GM23338 (cell line): ENCODE data around the gene SKIC2. TPM values are rescaled to one million over a fixed set of nuclear protein-coding genes. Genes with fewer than 3 reads are reported as not detected.

Source experiments
- ATAC-seq: fragments of 200-7000 bp; cut with Tn5 transposase; 3 replicates; pipeline ENCODE4 v1.9.1; 2020
- DNase-seq: peaks from one replicate; pipeline ENCODE4 v3.0.0-alpha.2; 2015; ENCODE audit warnings: low spot score
- H2AFZ ChIP-seq: fragments of 200-600 bp; sonication (generic); 2 replicates; pipeline ENCODE4 v1.8.0; 2016; ENCODE audit warnings: antibody characterized with exemption, mild to moderate bottlenecking, moderate library complexity
- H3F3A ChIP-seq: fragments of 200-600 bp; sonication (generic); replicated peaks from 2 replicates; pipeline ENCODE4 v1.8.0; 2017; ENCODE audit warnings: antibody characterized with exemption, mixed run types, low read depth
- H3K27ac ChIP-seq: fragments of 200-600 bp; sonication (generic); 2 replicates; pipeline ENCODE4 v1.6.1; 2016; ENCODE audit warnings: low read depth
- H3K27me3 ChIP-seq: fragments of 200-600 bp; sonication (generic); 2 replicates; pipeline ENCODE4 v1.8.0; 2016; ENCODE audit warnings: mild to moderate bottlenecking, mixed run types, moderate library complexity; ENCODE audit not compliant: insufficient read depth
- H3K36me3 ChIP-seq: fragments of 200-600 bp; sonication (generic); 2 replicates; pipeline ENCODE4 v1.8.0; 2016; ENCODE audit warnings: mild to moderate bottlenecking; ENCODE audit not compliant: insufficient read depth
- H3K4me1 ChIP-seq: fragments of 200-600 bp; sonication (generic); 2 replicates; pipeline ENCODE4 v1.8.0; 2016; ENCODE audit warnings: mild to moderate bottlenecking, moderate library complexity; ENCODE audit not compliant: insufficient read depth
- H3K4me2 ChIP-seq: fragments of 200-600 bp; sonication (generic); 2 replicates; pipeline ENCODE4 v1.7.1; 2017; ENCODE audit warnings: mixed run types
- H3K4me3 ChIP-seq: fragments of 200-600 bp; sonication (generic); 2 replicates; pipeline ENCODE4 v1.6.1; 2016; ENCODE audit warnings: mixed run types
- H3K79me2 ChIP-seq: fragments of 200-600 bp; sonication (generic); replicated peaks from 2 replicates; pipeline ENCODE4 v1.8.0; 2017; ENCODE audit warnings: mild to moderate bottlenecking; ENCODE audit not compliant: insufficient read depth
- H3K9me2 ChIP-seq: fragments of 200-600 bp; sonication (generic); 2 replicates; pipeline ENCODE4 v1.8.0; 2017; ENCODE audit not compliant: insufficient read depth
- H4K20me1 ChIP-seq: fragments of 200-600 bp; sonication (generic); replicated peaks from 2 replicates; pipeline ENCODE4 v1.8.0; 2017; ENCODE audit warnings: mild to moderate bottlenecking; ENCODE audit not compliant: insufficient read depth
- H3K27ac Mint-ChIP-seq: 2 replicates; pipeline ENCODE4 v1.8.0; 2020; ENCODE audit warnings: inconsistent platforms, mild to moderate bottlenecking, moderate library complexity, mixed read lengths
- H3K27me3 Mint-ChIP-seq: 3 replicates; pipeline ENCODE4 v1.8.0; 2022; ENCODE audit warnings: low read depth, mild to moderate bottlenecking, moderate library complexity, mixed read lengths, inconsistent platforms; ENCODE audit not compliant: insufficient read depth, poor library complexity
- H3K36me3 Mint-ChIP-seq: 3 replicates; pipeline ENCODE4 v1.8.0; 2021; ENCODE audit warnings: low read depth, mild to moderate bottlenecking, inconsistent platforms, moderate library complexity, mixed read lengths
- H3K4me1 Mint-ChIP-seq: 3 replicates; pipeline ENCODE4 v1.8.0; 2020; ENCODE audit warnings: mild to moderate bottlenecking, inconsistent platforms, mixed read lengths
- H3K4me3 Mint-ChIP-seq: 3 replicates; pipeline ENCODE4 v1.8.0; 2021; ENCODE audit warnings: moderate library complexity, mild to moderate bottlenecking, inconsistent platforms, mixed read lengths
- H3K9me3 Mint-ChIP-seq: 3 replicates; pipeline ENCODE4 v1.8.0; 2020; ENCODE audit warnings: moderate library complexity, mild to moderate bottlenecking, inconsistent platforms, mixed read lengths
- CREB1 ChIP-seq: fragments of 250-450 bp; sonication (Bioruptor Pico); IDR thresholded peaks from 2 replicates; pipeline ENCODE4 v1.5.0; 2020; ENCODE audit warnings: low read depth, mild to moderate bottlenecking, moderate library complexity
- EZH2 ChIP-seq: fragments of 200-600 bp; sonication (generic); IDR thresholded peaks from one replicate; pipeline ENCODE4 v1.8.0; 2017; ENCODE audit warnings: antibody characterized with exemption, mild to moderate bottlenecking, low read depth; ENCODE audit not compliant: unreplicated experiment
- EZH2phosphoT487 ChIP-seq: fragments of 200-600 bp; sonication (generic); IDR thresholded peaks from one replicate; pipeline ENCODE4 v1.8.1; 2018; ENCODE audit warnings: antibody characterized with exemption; ENCODE audit not compliant: unreplicated experiment
- JUNB ChIP-seq: IDR thresholded peaks from one replicate; pipeline ENCODE4 v1.6.1; 2016; ENCODE audit warnings: antibody characterized with exemption; ENCODE audit not compliant: unreplicated experiment
- NANOG ChIP-seq: IDR thresholded peaks from 2 replicates; pipeline ENCODE4 v1.6.1; 2016; ENCODE audit warnings: antibody characterized with exemption, borderline replicate concordance
- POLR2AphosphoS5 ChIP-seq: IDR thresholded peaks from 2 replicates; pipeline ENCODE4 v1.6.1; 2016; ENCODE audit warnings: antibody characterized with exemption, low read depth
- STAT1 ChIP-seq: IDR thresholded peaks from one replicate; pipeline ENCODE4 v1.6.1; 2016; ENCODE audit warnings: antibody characterized with exemption; ENCODE audit not compliant: unreplicated experiment
- ZNF114 ChIP-seq: fragments of 250-450 bp; sonication (Bioruptor Pico); IDR thresholded peaks from 2 replicates; pipeline ENCODE4 v1.5.0; 2020; ENCODE audit warnings: mild to moderate bottlenecking, moderate library complexity
- ZNF331 ChIP-seq: fragments of 250-450 bp; sonication (Bioruptor Pico); IDR thresholded peaks from 2 replicates; pipeline ENCODE4 v1.5.0; 2020; ENCODE audit warnings: low read depth, mild to moderate bottlenecking, moderate library complexity
- polyA plus RNA-seq: library from polyadenylated mRNA; unstranded; fragments of >200 nt; fragmentation: Nextera tagmentation; extraction: Ambion mirVana; gene quantifications from 2 replicates; pipeline ENCODE4 v1.2.1, GENCODE V29; 2016
- total RNA-seq: library from RNA; depleted of rRNA; stranded (reverse); fragments of >200 nt; shearing (Covaris generic); gene quantifications from 2 replicates; pipeline ENCODE4 v1.2.3, GENCODE V29; 2014
- TF ChIP-seq, protein P1 (sequence below): IDR thresholded peaks from one replicate; pipeline ENCODE4 v1.6.1; 2018; ENCODE audit warnings: antibody characterized with exemption; ENCODE audit not compliant: unreplicated experiment
- TF ChIP-seq, protein P2 (sequence below): fragments of 250-450 bp; sonication (Bioruptor Pico); IDR thresholded peaks from 2 replicates; pipeline ENCODE4 v1.5.0; 2020; ENCODE audit warnings: mild to moderate bottlenecking, moderate library complexity
- TF ChIP-seq, protein P3 (sequence below), 2 experiments: fragments of 200-600 bp in 1 of 2; sonication (generic) in 1 of 2; conservative IDR thresholded peaks; 2 replicates each; pipeline versions ENCODE4 v1.5.1 to v1.6.1; 2016 to 2017; ENCODE audit warnings: antibody characterized with exemption in 2 of 2, low read depth in 2 of 2, mild to moderate bottlenecking in 2 of 2, moderate library complexity in 1 of 2
- TF ChIP-seq, protein P4 (sequence below): IDR thresholded peaks from 2 replicates; pipeline ENCODE4 v1.6.1; 2016; ENCODE audit warnings: antibody characterized with exemption

Gene SKIC2
- total and polyA plus RNA-seq, 2 experiments from 2014 or later = 21.6 to 47.2 TPM

DNA sequence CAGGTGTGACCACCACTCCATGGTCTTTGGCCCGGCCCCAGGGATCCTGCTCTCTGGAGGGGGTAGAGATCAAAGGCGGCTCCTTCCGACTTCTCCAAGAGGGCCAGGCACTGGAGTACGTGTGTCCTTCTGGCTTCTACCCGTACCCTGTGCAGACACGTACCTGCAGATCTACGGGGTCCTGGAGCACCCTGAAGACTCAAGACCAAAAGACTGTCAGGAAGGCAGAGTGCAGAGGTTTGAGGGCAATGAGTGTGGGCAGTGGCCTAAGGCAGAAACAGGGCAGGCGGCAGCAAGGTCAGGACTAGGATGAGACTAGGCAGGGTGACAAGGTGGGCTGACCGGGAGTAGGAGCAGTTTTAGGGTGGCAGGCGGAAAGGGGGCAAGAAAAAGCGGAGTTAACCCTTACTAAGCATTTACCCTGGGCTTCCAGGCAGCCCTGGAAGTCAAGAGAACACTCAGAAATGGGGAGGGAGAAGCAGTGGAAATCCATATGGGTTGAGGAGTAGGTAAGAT lies 12.5 kb upstream of the SKIC2 start:
- no peak overlapping the region for H2AFZ ChIP-seq
- H3K27me3 ChIP-seq = no peaks in the 10 kb centered on the region
- peaks cover 3% of the 10 kb centered on the region; the same call in 1 of the 3 replicates for H3K9me3 Mint-ChIP-seq
- no peaks in the 10 kb centered on the region for H3F3A ChIP-seq
- no peak overlapping the region for H3K4me3 ChIP-seq
- H3K27ac ChIP-seq = no peak overlapping the region
- no peak for TF ChIP-seq ZNF331 (CRISPR knock-in tag)
- no peak for TF ChIP-seq EZH2
- no peak for TF ChIP-seq EZH2phosphoT487
- TF ChIP-seq POLR2AphosphoS5 = no peak
- no peak for TF ChIP-seq CREB1 (CRISPR knock-in tag)
- no peak for TF ChIP-seq STAT1
- no peak for TF ChIP-seq NANOG
- TF ChIP-seq, protein P1, sequence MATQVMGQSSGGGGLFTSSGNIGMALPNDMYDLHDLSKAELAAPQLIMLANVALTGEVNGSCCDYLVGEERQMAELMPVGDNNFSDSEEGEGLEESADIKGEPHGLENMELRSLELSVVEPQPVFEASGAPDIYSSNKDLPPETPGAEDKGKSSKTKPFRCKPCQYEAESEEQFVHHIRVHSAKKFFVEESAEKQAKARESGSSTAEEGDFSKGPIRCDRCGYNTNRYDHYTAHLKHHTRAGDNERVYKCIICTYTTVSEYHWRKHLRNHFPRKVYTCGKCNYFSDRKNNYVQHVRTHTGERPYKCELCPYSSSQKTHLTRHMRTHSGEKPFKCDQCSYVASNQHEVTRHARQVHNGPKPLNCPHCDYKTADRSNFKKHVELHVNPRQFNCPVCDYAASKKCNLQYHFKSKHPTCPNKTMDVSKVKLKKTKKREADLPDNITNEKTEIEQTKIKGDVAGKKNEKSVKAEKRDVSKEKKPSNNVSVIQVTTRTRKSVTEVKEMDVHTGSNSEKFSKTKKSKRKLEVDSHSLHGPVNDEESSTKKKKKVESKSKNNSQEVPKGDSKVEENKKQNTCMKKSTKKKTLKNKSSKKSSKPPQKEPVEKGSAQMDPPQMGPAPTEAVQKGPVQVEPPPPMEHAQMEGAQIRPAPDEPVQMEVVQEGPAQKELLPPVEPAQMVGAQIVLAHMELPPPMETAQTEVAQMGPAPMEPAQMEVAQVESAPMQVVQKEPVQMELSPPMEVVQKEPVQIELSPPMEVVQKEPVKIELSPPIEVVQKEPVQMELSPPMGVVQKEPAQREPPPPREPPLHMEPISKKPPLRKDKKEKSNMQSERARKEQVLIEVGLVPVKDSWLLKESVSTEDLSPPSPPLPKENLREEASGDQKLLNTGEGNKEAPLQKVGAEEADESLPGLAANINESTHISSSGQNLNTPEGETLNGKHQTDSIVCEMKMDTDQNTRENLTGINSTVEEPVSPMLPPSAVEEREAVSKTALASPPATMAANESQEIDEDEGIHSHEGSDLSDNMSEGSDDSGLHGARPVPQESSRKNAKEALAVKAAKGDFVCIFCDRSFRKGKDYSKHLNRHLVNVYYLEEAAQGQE = no peak
- no peak for TF ChIP-seq JUNB
- TF ChIP-seq, protein P2, sequence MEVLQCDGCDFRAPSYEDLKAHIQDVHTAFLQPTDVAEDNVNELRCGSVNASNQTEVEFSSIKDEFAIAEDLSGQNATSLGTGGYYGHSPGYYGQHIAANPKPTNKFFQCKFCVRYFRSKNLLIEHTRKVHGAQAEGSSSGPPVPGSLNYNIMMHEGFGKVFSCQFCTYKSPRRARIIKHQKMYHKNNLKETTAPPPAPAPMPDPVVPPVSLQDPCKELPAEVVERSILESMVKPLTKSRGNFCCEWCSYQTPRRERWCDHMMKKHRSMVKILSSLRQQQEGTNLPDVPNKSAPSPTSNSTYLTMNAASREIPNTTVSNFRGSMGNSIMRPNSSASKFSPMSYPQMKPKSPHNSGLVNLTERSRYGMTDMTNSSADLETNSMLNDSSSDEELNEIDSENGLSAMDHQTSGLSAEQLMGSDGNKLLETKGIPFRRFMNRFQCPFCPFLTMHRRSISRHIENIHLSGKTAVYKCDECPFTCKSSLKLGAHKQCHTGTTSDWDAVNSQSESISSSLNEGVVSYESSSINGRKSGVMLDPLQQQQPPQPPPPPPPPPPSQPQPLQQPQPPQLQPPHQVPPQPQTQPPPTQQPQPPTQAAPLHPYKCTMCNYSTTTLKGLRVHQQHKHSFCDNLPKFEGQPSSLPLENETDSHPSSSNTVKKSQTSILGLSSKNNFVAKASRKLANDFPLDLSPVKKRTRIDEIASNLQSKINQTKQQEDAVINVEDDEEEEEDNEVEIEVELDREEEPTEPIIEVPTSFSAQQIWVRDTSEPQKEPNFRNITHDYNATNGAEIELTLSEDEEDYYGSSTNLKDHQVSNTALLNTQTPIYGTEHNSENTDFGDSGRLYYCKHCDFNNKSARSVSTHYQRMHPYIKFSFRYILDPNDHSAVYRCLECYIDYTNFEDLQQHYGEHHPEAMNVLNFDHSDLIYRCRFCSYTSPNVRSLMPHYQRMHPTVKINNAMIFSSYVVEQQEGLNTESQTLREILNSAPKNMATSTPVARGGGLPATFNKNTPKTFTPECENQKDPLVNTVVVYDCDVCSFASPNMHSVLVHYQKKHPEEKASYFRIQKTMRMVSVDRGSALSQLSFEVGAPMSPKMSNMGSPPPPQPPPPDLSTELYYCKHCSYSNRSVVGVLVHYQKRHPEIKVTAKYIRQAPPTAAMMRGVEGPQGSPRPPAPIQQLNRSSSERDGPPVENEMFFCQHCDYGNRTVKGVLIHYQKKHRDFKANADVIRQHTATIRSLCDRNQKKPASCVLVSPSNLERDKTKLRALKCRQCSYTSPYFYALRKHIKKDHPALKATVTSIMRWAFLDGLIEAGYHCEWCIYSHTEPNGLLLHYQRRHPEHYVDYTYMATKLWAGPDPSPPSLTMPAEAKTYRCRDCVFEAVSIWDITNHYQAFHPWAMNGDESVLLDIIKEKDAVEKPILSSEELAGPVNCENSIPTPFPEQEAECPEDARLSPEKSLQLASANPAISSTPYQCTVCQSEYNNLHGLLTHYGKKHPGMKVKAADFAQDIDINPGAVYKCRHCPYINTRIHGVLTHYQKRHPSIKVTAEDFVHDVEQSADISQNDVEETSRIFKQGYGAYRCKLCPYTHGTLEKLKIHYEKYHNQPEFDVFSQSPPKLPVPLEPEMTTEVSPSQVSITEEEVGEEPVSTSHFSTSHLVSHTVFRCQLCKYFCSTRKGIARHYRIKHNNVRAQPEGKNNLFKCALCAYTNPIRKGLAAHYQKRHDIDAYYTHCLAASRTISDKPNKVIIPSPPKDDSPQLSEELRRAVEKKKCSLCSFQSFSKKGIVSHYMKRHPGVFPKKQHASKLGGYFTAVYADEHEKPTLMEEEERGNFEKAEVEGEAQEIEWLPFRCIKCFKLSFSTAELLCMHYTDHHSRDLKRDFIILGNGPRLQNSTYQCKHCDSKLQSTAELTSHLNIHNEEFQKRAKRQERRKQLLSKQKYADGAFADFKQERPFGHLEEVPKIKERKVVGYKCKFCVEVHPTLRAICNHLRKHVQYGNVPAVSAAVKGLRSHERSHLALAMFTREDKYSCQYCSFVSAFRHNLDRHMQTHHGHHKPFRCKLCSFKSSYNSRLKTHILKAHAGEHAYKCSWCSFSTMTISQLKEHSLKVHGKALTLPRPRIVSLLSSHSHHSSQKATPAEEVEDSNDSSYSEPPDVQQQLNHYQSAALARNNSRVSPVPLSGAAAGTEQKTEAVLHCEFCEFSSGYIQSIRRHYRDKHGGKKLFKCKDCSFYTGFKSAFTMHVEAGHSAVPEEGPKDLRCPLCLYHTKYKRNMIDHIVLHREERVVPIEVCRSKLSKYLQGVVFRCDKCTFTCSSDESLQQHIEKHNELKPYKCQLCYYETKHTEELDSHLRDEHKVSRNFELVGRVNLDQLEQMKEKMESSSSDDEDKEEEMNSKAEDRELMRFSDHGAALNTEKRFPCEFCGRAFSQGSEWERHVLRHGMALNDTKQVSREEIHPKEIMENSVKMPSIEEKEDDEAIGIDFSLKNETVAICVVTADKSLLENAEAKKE (CRISPR knock-in tag) = no peak
- TF ChIP-seq, protein P3, sequence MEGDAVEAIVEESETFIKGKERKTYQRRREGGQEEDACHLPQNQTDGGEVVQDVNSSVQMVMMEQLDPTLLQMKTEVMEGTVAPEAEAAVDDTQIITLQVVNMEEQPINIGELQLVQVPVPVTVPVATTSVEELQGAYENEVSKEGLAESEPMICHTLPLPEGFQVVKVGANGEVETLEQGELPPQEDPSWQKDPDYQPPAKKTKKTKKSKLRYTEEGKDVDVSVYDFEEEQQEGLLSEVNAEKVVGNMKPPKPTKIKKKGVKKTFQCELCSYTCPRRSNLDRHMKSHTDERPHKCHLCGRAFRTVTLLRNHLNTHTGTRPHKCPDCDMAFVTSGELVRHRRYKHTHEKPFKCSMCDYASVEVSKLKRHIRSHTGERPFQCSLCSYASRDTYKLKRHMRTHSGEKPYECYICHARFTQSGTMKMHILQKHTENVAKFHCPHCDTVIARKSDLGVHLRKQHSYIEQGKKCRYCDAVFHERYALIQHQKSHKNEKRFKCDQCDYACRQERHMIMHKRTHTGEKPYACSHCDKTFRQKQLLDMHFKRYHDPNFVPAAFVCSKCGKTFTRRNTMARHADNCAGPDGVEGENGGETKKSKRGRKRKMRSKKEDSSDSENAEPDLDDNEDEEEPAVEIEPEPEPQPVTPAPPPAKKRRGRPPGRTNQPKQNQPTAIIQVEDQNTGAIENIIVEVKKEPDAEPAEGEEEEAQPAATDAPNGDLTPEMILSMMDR (conservative IDR thresholded peaks at IDR 0.05; ENCODE audit: low read depth in 2 of 2) = no peak
- no peak for TF ChIP-seq ZNF114 (CRISPR knock-in tag)
- TF ChIP-seq, protein P4, sequence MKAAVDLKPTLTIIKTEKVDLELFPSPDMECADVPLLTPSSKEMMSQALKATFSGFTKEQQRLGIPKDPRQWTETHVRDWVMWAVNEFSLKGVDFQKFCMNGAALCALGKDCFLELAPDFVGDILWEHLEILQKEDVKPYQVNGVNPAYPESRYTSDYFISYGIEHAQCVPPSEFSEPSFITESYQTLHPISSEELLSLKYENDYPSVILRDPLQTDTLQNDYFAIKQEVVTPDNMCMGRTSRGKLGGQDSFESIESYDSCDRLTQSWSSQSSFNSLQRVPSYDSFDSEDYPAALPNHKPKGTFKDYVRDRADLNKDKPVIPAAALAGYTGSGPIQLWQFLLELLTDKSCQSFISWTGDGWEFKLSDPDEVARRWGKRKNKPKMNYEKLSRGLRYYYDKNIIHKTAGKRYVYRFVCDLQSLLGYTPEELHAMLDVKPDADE = no peak
- H3K4me2 ChIP-seq = no peak overlapping the region
- H3K27me3 Mint-ChIP-seq = peaks cover 26% of the 10 kb centered on the region
- H3K79me2 ChIP-seq = no peaks in the 10 kb centered on the region
- H3K36me3 Mint-ChIP-seq = peaks cover 3% of the 10 kb centered on the region
- H3K27ac Mint-ChIP-seq = no peak overlapping the region
- ATAC-seq (no peak), DNase-seq (no peak)
- H3K4me3 Mint-ChIP-seq = no peak overlapping the region; the same call in 2 of the 3 replicates
- no peaks in the 10 kb centered on the region for H4K20me1 ChIP-seq
- no peaks in the 10 kb centered on the region for H3K9me2 ChIP-seq
- no peaks in the 10 kb centered on the region for H3K36me3 ChIP-seq
- H3K4me1 ChIP-seq = no peaks in the 10 kb centered on the region
- no peaks in the 10 kb centered on the region; the same call in 1 of the 3 replicates for H3K4me1 Mint-ChIP-seq
